H1 (cell line): ENCODE results near the gene STAC2. TPM values are rescaled to one million over a fixed set of nuclear protein-coding genes. Genes with fewer than 3 reads are reported as not detected.

Source experiments
- BCL11A ChIP-seq, 2 experiments: IDR thresholded peaks; one replicate each; pipeline ENCODE4 v1.6.1; 2011; ENCODE audit warnings: low read depth in 2 of 2, low read length in 2 of 2, mild to moderate bottlenecking in 2 of 2
- JUN ChIP-seq: IDR thresholded peaks from 2 replicates; pipeline ENCODE4 v1.6.1; 2011; ENCODE audit warnings: low read depth, mild to moderate bottlenecking, improper control_type of control experiment, low read length
- JUND ChIP-seq: IDR thresholded peaks from 2 replicates; pipeline ENCODE4 v1.6.1; 2011; ENCODE audit warnings: mild to moderate bottlenecking, improper control_type of control experiment, low read length
- KDM5A ChIP-seq: fragments of 200-600 bp; IDR thresholded peaks from 2 replicates; pipeline ENCODE4 v1.7.1; 2012; ENCODE audit warnings: mild to moderate bottlenecking, low read length, inconsistent platforms, mixed read lengths
- NANOG ChIP-seq: IDR thresholded peaks from 2 replicates; pipeline ENCODE4 v1.6.1; 2011; ENCODE audit warnings: low read length, low read depth, mild to moderate bottlenecking, inconsistent platforms; ENCODE audit not compliant: insufficient read depth, poor library complexity, severe bottlenecking
- SIX5 ChIP-seq: IDR thresholded peaks from 2 replicates; pipeline ENCODE4 v1.6.1; 2011; ENCODE audit warnings: mild to moderate bottlenecking, low read depth, low read length
- polyA plus RNA-seq, 7 experiments: library from polyadenylated mRNA; depleted of rRNA in 3 of 7; stranded (reverse) in 5 of 7; unstranded in 2 of 7; fragments of >200 nt in 5 of 7; fragments of 200-250 nt in 2 of 7; gene quantifications; 1 replicate in 5 of 7; 2 replicates in 1 of 7; 4 replicates in 1 of 7; pipeline versions ENCODE4 v1.2.1 to v1.2.3, GENCODE V29; 2011 to 2013; ENCODE audit warnings: missing spikeins in 2 of 7, mixed read lengths in 2 of 7
- total RNA-seq: library from RNA; stranded (reverse); fragmentation: NEBNext Ultra II Directional; extraction: Animal tissue kit (Norgen Biotek cat#: 25700); gene quantifications from 2 replicates; pipeline ENCODE4 v1.2.1, GENCODE V29; 2021

Gene STAC2
- total and polyA plus RNA-seq, 2 of the 8 experiments (the other 6 are each of a cell fraction or from before 2014, with no cell fraction given), result 1.5 to 6.0 TPM

DNA sequence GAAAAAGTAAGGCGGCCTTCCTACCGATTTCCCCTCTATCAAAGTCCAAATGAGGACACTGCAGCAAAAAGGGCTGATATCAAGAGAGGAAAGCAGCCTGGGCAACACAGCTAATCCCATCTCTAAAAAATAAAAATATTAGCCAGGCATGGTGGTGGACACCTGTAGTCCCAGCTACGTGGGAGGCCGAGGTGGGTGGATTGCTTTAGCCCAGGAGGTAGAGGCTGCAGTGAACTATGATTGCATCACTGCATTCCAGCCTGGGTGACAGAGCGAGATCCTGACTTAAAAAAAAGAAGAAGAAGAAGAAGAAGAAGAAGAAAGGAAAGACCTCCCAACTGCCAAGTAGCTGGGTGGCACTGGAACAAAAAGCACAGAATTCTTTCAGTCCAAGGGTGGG, 42.7 kb downstream of the STAC2 start (continued):
- TF ChIP-seq JUN, result no peak
- no peak for TF ChIP-seq JUND
- no peak for TF ChIP-seq BCL11A (IDR thresholded peaks at IDR 0.05; ENCODE audit: low read depth in 2 of 2, low read length in 2 of 2)
- no peak for TF ChIP-seq SIX5
- no peak for TF ChIP-seq NANOG
- TF ChIP-seq KDM5A, result no peak
